Rectal smooth muscle tissue (tissue), 1 donor: ENCODE results near the gene INO80D.

Experiments used
- H3K27ac ChIP-seq: one replicate; pipeline ENCODE4 v1.7.0; 2013; ENCODE audit warnings: low read depth, low read length, inconsistent platforms
- H3K27me3 ChIP-seq: one replicate; pipeline ENCODE4 v1.7.0; 2013; ENCODE audit warnings: low read length; ENCODE audit not compliant: control insufficient read depth, insufficient read depth
- H3K36me3 ChIP-seq: one replicate; pipeline ENCODE4 v1.7.0; 2013; ENCODE audit warnings: low read length; ENCODE audit not compliant: control insufficient read depth, insufficient read depth
- H3K4me1 ChIP-seq: one replicate; pipeline ENCODE4 v1.7.0; 2013; ENCODE audit warnings: low read length; ENCODE audit not compliant: control insufficient read depth, insufficient read depth
- H3K4me3 ChIP-seq: one replicate; pipeline ENCODE4 v1.7.0; 2013; ENCODE audit warnings: low read length
- H3K9ac ChIP-seq: one replicate; pipeline ENCODE4 v1.7.0; 2013; ENCODE audit warnings: low read length

Gene INO80D

DNA sequence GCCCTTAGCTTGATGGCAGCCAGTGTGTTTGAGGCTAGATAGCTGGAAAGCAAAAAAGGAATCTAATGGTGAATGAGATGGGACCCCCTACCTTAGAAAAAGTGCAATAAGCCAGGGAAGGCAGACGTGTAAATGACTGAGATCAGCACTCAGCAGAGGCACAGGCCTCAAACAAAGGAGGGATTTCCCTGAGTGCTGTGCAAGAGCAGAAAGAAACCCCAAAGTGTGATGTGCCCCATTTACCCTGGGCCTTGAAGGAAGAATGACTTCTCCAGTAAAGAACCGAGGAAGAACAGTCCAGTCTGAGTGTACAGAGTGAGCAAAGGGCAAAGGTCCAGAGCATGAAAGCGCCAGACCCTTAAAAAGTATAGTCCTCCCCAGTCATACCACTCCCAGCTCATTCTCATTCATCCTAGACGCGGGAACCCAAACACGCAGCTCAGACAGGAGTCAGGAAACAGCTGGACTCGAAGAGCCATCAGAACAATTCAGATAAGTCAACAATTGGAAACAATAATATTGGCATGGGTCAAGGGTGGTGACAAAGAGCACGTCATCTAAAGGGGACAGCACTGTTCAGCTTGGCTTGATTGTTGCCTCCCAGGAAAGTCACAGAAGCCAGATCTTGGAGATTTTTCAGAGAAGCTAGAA is 121.7 kb downstream of the INO80D start:
- Histone ChIP-seq H3K4me3 (no peak overlapping the region), H3K9ac (no peak overlapping the region), H3K36me3 (no peaks in the 10 kb centered on the region), H3K27me3 (no peaks in the 10 kb centered on the region), H3K27ac (no peak overlapping the region), H3K4me1 (no peaks in the 10 kb centered on the region)

- no peak overlapping the region for H3K4me3 ChIP-seq
- no peak overlapping the region for H3K27ac ChIP-seq
- H3K36me3 ChIP-seq = no peaks in the 10 kb centered on the region
- no peak overlapping the region for H3K9ac ChIP-seq
- no peaks in the 10 kb centered on the region for H3K27me3 ChIP-seq
- H3K4me1 ChIP-seq = no peaks in the 10 kb centered on the region
Measured at GRCh38 chr2:205959521-205959920, 126.5 kb downstream of the INO80D start.

GRCh38 chr2:205957452-205958154 is 128.4 kb downstream of the INO80D start:
- H3K27me3 ChIP-seq = no peaks in the 10 kb centered on the region
- H3K9ac ChIP-seq = no peak overlapping the region
- no peaks in the 10 kb centered on the region for H3K36me3 ChIP-seq
- H3K4me3 ChIP-seq = no peak overlapping the region
- H3K27ac ChIP-seq = no peak overlapping the region
- H3K4me1 ChIP-seq = no peaks in the 10 kb centered on the region

DNA sequence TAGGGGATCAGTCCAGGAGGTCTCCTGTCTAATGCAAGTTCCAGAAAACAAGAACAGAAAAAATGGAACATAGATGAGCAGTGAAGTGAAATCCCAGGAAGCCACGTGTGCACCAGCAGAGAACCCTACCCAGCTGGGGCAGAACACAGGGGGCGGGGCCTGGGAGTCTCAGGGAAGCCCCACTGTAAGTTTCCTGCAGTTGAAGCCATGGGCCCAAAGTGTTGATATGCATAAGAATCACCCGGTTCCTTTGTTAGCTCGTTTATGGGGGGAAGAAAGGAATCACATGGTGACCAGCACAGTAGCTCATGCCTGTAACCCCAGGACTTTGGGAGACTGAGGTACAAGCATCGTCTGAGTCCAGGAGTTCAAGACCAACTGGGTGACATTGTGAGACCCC is 131.3 kb downstream of the INO80D start:
- H3K4me3 ChIP-seq = no peak overlapping the region
- no peak overlapping the region for H3K9ac ChIP-seq
- H3K36me3 ChIP-seq = no peaks in the 10 kb centered on the region
- no peak overlapping the region for H3K27ac ChIP-seq
- H3K27me3 ChIP-seq = no peaks in the 10 kb centered on the region
- H3K4me1 ChIP-seq = no peaks in the 10 kb centered on the region

DNA sequence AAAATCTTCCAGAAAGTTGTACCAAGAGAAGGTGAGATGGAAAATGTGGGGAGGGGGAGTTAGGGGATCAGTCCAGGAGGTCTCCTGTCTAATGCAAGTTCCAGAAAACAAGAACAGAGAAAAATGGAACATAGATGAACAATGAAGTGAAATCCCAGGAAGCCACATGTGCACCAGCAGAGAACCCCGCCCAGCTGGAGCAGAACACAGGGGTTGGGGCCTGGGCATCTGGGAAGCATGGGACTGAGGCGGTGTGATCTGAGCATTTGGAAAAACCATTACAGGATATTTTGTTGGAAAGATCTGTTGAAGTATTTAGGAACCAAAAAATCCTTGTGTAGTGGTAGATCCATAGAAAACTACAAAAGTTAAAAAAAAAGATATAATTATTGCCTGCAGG is 133.7 kb downstream of the INO80D start:
- H3K9ac ChIP-seq = no peak overlapping the region
- H3K36me3 ChIP-seq = no peaks in the 10 kb centered on the region
- H3K4me1 ChIP-seq = no peaks in the 10 kb centered on the region
- no peaks in the 10 kb centered on the region for H3K27me3 ChIP-seq
- no peak overlapping the region for H3K4me3 ChIP-seq
- no peak overlapping the region for H3K27ac ChIP-seq

GRCh38 chr2:205948883-205949282 is 137.1 kb downstream of the INO80D start:
- H3K27ac ChIP-seq = no peak overlapping the region
- no peaks in the 10 kb centered on the region for H3K36me3 ChIP-seq
- H3K4me1 ChIP-seq = no peaks in the 10 kb centered on the region
- H3K27me3 ChIP-seq = no peaks in the 10 kb centered on the region
- no peak overlapping the region for H3K4me3 ChIP-seq
- no peak overlapping the region for H3K9ac ChIP-seq

GRCh38 chr2:205948496-205948837 is 137.5 kb downstream of the INO80D start:
- no peak overlapping the region for H3K27ac ChIP-seq
- H3K9ac ChIP-seq = no peak overlapping the region
- H3K4me3 ChIP-seq = no peak overlapping the region
- no peaks in the 10 kb centered on the region for H3K36me3 ChIP-seq
- no peaks in the 10 kb centered on the region for H3K27me3 ChIP-seq
- no peaks in the 10 kb centered on the region for H3K4me1 ChIP-seq

- Histone ChIP-seq H3K9ac (no peak overlapping the region), H3K27me3 (no peaks in the 10 kb centered on the region), H3K36me3 (no peaks in the 10 kb centered on the region), H3K4me3 (no peak overlapping the region), H3K27ac (no peak overlapping the region), H3K4me1 (no peaks in the 10 kb centered on the region)
Measured at GRCh38 chr2:205947621-205948495, 138.1 kb downstream of the INO80D start.

GRCh38 chr2:205946226-205946625 is 139.7 kb downstream of the INO80D start:
- Histone ChIP-seq H3K36me3 (no peaks in the 10 kb centered on the region), H3K9ac (no peak overlapping the region), H3K4me3 (no peak overlapping the region), H3K27me3 (no peaks in the 10 kb centered on the region), H3K27ac (no peak overlapping the region), H3K4me1 (no peaks in the 10 kb centered on the region)
